Measurements from ENCODE around the gene BLOC1S2. TPM values are rescaled to one million over a fixed set of nuclear protein-coding genes. Genes with fewer than 3 reads are reported as not detected.
"Not testable (repeated sequence)": the region's sequence is repeated elsewhere in the genome, so short reads cannot be mapped to it uniquely, and the experiment has no call there.

The BLOC1S2 gene
- total RNA-seq, 1 donor from 2014 or later, result 27.0 TPM

- peak; percentile 18 for DNase-seq (ENCODE audit: low spot score)
Observed at GRCh38 chr10:100291356-100291755, 4.9 kb upstream of the BLOC1S2 start.

- DNase-seq (ENCODE audit: low spot score), result no peak
Observed at GRCh38 chr10:100289641-100290040, 3.2 kb upstream of the BLOC1S2 start.

GRCh38 chr10:100288196-100288595 lies 1.7 kb upstream of the BLOC1S2 start:
- no peak for DNase-seq (ENCODE audit: low spot score)

GRCh38 chr10:100287756-100288155 lies 1.3 kb upstream of the BLOC1S2 start:
- DNase-seq (ENCODE audit: low spot score), result no peak

- DNase-seq (ENCODE audit: low spot score), result not testable (repeated sequence)
Observed at GRCh38 chr10:100285326-100285725, 1.2 kb downstream of the BLOC1S2 start.

GRCh38 chr10:100282907-100283306 lies 3.6 kb downstream of the BLOC1S2 start:
- DNase-seq (ENCODE audit: low spot score), result no peak

- not testable (repeated sequence) for DNase-seq (ENCODE audit: low spot score)
Observed at GRCh38 chr10:100276971-100277370, 9.5 kb downstream of the BLOC1S2 start.

- peak; percentile 92 for DNase-seq (ENCODE audit: low spot score)
Observed at GRCh38 chr10:100267239-100268104, 19.0 kb downstream of the BLOC1S2 start, which contains the start of gene CWF19L1. Gene CWF19L1 (minus strand): TSS chr10:100267638. CDS start chr10:100267593, 45 bp downstream.

- DNase-seq (ENCODE audit: low spot score), result no peak
Observed at GRCh38 chr10:100265821-100266485, 20.5 kb downstream of the BLOC1S2 start.

GRCh38 chr10:100254191-100254590 lies 32.3 kb downstream of the BLOC1S2 start:
- DNase-seq (ENCODE audit: low spot score), result no peak

GRCh38 chr10:100253041-100253440 lies 33.4 kb downstream of the BLOC1S2 start:
- DNase-seq (ENCODE audit: low spot score), result no peak

- DNase-seq (ENCODE audit: low spot score), result no peak
Observed at GRCh38 chr10:100248820-100249219, 37.7 kb downstream of the BLOC1S2 start.

GRCh38 chr10:100245484-100246220 lies 40.8 kb downstream of the BLOC1S2 start:
- no peak for DNase-seq (ENCODE audit: low spot score)

- no peak for DNase-seq (ENCODE audit: low spot score)
Observed at GRCh38 chr10:100239851-100240250, 46.6 kb downstream of the BLOC1S2 start.

GRCh38 chr10:100238429-100238828 lies 48.1 kb downstream of the BLOC1S2 start:
- no peak for DNase-seq (ENCODE audit: low spot score)

GRCh38 chr10:100232101-100232500 lies 54.4 kb downstream of the BLOC1S2 start:
- DNase-seq (ENCODE audit: low spot score), result peak; percentile 5

- DNase-seq (ENCODE audit: low spot score), result no peak
Observed at GRCh38 chr10:100229819-100230422, 56.6 kb downstream of the BLOC1S2 start.

GRCh38 chr10:100223879-100224278 lies 62.6 kb downstream of the BLOC1S2 start:
- no peak for DNase-seq (ENCODE audit: low spot score)
